8988T (cell line): ENCODE results near the gene FANCD2.
"Not testable (repeated sequence)": the region's sequence is repeated elsewhere in the genome, so short reads cannot be mapped to it uniquely, and the experiment has no call there.

Experiments used
- DNase-seq: peaks from one replicate; pipeline ENCODE4 v3.0.0; 2011

The FANCD2 gene

DNA sequence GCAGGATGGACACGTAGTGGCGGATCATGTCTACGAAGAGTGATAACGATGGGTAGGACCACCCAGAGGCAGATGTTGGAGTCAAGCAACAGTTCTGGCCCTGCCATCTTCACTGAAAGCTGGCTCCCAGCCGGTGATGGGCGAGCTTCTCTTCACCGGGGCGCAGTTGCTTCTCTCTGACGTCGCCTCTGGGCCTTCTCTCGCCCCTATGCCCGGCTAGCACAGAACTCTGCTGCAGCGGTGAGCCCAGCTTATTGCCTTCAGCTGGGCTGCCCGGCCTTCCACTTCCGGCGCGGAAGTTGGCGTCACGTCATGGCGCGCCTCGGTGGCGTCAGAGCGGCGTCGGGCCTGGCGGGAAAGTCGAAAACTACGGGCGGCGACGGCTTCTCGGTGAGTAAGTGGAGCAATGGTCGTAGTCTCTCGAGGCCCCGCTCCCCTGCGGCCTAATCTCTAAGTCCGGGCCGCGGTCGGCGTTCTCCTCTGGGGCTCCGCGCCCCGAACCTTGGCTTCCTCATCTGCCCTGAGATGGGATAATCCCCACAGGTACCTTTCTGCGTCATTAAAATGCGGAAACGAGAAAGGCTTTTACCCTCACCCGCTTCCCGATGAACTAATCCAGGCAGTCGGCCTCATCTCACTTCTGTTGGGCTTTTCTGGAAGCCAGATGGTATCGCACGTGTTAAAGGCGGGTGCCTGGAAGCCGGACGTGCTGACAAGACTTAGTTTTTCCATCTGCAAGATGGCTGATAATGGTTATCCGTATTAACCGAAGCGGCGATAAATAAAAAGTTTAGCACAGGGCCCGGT lies at the start of gene FANCD2:
Gene FANCD2, plus strand, starts transcription at position 354 of the 807 bp plus-strand sequence. CDS start 2,221 bp downstream, outside the sequence.
- DNase-seq = peak; percentile 57

DNA sequence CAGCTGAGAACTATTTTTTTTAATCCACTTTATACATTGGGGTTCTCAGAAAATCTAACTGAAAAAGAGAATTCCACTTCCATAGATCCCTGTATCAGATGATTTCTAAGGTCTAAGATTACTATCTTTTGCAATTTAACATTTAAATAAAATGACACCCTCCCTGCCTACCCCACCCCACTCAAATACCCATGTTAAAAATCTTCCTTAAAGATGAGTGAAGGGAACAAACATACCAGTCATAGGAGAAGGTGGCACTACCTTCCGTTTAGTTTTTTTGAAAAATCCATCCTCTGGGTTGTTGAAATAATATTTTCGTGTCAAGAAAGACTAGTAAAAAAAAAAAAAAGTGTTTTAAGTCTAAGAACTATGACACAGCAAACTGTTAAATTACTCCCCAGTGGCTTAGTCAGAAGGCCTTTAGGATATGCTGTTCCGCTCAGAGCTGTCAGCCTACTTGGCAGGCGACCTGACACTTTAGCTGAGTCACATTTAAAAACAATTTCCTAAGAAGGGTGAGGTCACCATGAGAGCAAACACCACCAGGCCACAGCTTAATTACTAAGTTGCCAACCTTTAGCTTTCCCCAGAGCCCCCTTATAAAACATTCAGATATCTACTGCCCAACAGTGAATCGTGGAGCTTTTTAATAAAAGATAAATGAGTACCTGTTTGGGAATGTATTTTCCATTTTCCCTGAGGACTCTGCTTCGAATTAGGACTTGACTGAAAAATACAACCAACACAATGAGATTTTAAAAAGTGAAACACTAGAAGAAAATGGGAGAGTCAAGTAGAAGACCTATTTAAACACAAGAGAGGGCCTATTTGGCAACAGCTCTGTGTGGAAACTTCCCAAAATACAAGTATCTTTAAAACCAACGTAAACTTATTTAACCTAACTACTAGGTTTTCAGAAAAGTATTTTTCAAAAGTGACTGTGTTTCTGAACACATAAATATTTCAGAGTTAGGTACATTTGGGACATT lies 49.2 kb upstream of the FANCD2 start:
- no peak for DNase-seq

DNA sequence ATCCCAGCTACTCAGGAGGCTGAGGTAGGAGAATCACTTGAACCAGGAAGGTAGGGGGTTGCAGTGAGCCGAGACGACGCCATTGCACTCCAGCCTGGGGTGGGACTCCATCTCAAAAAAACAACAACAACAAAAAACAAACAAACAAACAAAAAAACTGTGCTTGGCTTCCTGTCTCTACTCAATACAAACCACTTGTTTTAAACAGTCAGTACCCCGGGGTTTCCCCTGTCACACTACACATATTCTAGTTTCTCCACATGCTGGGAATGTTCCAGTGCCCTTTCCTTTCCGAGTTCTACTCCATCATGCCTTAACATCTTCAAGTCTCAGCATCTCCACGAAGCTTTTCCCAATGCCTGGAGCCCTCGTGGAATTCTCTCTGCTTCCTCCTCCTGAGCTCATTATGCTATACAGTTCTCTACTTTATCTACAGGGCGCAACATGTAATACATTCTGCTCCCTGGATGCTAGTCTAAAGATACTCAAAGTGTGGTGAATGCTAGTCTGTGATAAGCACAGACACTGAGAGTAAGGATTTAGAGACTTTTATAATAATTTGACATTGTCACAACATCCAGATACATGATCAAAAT lies 47.4 kb upstream of the FANCD2 start:
- no peak for DNase-seq

DNA sequence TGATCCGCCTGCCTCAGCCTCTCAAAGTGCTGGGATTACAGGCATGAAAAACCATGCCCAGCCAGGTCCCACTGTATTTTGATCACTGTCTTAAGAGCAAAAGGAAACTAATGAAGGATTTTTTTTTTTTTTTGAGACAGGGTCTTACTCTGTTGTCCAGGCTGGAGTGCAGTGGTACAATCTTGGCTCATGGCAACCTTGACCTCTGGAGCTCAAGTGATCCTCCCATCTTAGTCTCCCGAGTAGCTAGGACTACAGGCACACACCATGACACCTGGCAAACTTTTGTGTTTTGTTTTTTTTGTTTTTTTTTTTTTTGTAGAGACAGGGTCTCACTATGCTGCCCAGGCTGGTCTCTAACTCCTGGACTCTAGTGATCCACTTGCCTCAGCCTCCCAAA lies 46.0 kb upstream of the FANCD2 start:
- DNase-seq = no peak

DNA sequence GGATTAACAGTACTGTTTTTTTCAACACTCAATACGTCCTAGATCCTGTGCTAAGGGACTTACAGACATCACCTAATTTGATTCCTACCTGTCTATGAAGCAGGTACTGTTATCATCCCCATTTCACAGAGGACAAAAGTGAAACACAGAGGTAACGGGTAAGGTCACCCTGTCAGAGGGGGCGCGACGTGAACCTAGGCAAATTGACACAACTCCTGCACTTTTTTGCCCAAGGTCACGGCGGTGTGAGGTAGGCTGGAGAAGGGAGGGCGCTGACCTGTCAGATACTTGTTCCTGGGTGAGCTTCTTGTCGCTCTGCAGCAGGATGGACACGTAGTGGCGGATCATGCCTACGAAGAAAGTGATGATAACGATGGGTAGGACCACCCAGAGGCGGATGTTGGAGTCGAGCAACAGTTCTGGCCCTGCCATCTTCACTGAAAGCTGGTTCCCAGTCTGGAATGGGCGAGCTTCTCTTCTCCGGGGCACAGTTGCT lies 40.0 kb upstream of the FANCD2 start:
- no peak for DNase-seq

DNA sequence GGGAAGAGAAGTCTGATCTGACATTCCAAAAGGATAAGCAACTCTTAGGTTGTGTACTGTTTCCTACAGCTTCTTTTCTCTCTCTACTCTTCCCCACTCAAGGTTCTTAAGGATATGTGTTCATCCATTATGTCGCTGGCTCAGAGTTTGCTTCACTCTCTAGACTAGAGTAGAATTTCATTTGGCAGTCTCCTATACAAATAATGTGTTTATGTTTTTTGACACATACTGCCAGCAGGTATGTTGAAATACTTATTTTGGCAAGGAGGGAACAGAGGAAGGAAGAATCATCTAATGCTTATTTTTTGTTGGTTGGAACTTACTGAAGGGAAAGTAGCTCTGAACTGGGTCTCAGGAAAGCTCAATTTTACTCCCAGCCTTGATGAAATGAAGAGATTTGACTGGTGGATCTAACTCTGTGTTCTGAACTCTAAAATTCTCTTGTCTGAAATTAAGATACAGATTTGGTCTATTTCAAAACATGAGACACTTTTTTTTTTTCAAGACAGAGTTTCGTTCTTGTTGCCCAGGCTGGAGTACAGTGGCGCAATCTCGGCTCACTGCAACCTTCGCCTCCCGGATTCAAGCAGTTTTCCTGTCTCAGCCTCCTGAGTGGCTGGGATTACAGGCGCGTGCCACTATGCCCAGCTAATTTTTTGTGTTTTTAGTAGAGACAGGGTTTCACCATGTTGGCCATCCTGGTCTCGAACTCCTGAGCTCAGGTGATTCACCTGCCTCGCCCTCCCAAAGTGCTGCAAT lies 32.0 kb upstream of the FANCD2 start:
- DNase-seq = no peak

DNA sequence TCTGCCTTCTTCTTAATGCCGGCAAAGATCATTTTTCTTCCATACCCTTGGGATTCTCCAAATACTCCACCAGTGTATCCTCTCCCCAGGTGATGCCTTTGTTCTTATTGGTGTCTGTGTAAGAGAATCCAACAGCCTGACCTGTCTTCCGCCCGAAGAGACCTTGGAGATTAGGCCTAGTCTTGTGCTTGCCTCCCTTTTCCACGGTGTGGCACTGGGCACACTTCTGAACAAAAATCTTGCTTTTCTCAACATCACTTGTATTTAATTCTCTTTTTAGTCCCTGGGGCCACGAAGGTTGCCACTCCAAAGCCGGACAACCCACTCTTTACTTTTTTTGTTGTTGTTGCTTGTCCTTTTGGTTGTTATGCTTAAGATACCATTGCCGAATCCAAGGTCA lies 25.6 kb upstream of the FANCD2 start:
- no peak for DNase-seq

DNA sequence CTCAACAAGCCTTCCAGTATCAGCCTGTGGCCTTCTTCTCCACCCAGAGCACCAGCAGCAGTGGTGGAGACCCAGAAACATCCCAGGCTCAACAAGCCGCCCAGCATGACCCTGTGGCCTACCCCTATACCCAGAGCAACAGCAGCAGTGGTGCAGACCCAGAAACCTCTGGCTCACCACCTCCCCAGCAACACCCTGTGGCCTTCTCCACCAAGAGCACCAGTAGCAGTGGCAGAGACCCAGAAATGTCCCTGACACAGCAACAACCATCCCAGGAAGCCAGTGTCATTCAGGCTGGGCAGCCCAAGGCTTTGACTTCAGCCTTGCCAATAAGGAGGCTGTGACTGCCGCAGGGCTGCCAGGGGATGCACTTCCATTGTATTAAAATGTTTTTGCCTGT lies 23.3 kb upstream of the FANCD2 start:
- no peak for DNase-seq

DNA sequence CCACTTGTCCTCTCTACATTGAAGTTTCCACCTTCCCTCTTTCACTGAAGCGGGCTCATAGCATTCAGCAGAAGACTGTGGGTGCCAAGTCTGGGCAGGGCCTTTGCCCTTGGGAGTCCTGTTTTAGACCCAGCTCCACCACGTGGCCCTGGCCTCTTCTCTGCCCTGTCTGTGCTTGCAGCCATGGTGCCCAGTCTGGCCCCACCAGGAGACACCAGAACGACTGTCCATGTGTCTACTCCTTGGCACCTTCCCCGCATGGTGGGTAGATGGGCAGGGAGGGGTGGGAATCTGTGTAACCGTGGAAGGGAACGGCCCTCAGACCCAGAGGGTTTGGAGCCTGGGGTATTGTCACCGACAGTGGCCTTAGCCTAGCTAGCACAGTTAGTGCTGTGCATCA lies 21.7 kb upstream of the FANCD2 start:
- DNase-seq = no peak

DNA sequence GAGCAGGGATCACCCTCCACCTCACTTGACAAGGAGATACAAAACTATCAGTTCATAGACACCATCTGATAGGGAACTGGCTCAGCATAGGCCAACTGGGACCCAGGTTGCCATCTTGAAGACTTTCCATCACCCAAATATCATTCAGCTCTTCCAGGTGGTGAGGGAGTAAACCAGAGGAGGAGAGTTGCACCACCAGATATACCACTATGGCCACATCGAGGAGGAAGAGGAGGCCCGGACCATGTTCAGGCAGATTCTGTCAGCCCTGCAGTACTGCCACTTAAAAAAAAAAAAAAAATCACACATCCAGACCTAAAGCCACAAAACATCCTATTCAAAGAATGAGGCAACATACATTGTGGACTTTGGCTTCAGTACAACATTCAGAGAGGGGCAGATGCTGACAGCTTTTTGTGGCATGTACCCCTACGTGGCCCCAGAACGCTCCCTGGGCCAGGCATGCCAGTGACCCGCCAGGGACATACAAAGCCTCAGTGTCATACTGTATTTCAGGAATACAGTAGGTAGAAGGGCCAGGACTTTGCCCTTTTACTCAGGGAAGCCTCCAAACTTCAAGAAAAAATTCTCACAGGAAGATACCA lies 21.2 kb upstream of the FANCD2 start:
- DNase-seq = no peak

DNA sequence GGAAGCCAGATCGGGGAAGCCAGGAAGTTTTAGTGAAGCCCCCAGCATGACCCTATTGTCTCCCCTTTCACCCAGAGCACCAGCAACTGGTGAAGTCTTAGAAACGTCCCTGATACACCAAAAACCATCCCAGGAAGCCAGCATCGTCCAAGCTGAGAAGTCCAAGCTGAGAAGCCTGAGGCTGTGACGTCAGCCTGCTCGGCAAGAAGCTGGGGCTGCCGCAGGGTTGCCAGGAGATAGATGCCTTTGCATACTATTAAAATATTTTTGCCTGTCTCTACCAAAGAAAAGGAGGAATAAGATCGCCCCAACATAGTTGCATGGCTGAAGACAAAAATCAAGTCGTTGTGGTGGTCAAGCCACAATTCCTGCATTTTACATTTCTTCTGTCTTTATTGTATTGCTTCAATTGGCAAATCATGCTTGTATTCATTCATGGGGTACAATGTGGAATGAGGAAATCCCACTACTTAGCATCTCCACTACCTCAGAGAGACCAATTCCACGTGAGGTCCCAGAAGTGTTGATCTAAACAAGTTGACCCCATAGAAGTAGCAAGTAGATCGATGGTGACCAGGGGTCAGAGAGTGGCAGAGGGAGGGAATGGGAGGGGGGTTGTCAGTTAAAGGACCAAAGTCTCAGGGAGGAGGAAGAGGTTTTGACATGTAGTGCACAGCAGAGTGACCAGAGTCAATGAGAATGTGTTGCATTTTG lies 20.0 kb upstream of the FANCD2 start:
- DNase-seq = no peak

DNA sequence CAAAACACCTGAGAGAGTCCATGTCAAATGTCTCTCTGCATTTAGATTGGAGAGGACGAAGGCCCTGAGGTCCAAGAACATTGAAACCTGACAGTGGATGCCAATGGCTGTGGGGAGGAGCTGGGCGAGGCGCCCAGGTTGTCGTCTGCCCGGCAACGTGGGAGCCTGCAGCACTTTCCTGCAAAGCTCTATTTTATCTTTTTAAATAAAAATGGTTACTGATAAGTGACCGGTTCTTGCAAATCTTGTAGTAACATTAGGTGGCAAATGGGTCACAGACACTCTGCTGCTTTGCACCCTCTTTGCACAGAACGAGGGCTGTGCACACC lies 19.5 kb upstream of the FANCD2 start:
- DNase-seq = no peak

DNA sequence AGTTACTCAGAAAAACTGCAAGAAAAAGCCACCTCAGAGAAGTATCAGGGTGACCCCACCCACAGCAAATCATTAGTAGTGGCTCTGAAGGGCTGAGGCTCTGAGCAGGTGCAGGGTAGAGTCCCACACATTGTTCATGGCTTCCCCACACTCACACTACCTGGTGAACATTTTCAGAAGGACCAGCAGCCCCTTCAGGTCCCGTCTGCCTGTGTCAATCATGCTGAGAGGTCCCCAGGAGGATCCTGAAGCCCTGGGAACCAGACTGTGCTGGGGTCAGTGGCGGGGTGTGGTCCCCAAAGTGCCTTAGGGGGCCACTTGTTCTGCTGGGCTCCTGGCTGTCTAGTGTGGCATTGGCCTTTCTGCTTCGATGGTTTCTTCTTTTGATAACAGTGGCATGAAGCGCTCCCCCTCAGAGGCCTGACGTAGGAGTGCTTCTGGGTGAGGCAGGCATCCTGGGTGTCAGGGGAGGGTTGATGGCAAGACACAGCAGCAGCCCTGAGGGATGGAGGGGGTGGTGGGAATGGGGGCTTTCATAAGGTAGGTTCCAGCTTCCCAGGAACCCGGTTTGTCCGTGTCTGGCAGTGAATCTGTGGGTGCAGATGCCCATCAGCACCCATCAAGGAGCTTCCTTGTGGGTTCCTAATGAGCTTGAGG lies 19.0 kb upstream of the FANCD2 start:
- no peak for DNase-seq

DNA sequence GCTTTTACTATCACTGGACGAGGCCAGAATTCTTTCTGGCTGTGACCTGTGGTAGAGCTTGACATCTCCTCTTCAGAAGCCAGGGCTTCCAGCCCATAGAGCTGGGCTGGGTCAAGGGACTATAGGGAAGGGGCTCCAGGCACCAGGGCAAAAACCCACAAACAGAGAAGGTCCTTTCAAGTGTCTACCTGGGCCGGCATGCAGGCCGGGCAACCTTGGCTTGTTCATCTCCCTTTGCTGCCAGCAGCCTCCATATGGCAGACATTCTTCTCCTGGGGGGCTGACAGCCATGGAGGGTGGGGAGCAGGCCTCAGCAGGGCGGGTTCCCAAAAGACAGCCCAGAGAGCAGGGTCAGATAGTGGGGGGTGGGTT lies 18.0 kb upstream of the FANCD2 start:
- DNase-seq = not testable (repeated sequence)

DNA sequence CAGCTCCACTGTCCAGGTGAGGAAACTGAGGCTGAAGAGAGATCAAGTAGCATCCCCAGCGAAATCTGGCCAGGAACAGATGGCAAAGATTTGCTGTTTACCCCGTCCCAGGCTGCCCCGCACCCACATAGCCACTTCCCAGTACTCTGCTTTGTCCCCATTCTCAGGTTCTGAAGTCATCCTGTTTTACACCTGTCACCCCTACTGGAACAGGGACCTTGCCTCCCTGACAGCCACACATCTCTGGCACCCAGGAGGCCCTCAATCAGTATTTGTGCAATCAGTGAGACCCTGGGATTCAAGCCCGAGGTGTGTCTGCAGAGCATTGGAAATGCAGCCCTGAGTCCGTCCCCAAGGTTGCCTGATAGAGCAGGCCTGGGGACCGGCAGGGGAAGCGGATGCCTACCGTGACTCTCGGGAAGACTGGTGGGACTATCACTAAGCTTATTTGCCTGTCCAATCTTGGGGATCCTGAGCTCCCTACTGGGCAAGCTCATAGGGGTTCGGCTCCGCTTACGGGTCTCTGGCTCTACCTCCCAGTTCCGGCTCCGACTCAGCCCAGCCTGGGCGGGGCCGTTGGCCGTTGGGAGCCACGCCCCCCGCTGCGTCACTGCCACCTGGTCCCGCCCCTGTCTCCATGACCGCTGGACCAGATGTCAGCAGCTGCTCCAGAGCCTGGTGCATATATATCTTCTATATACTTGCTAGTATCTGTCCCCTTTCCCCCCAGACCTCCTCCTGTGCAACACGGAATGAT lies 17.5 kb upstream of the FANCD2 start:
- DNase-seq = peak; percentile 51

DNA sequence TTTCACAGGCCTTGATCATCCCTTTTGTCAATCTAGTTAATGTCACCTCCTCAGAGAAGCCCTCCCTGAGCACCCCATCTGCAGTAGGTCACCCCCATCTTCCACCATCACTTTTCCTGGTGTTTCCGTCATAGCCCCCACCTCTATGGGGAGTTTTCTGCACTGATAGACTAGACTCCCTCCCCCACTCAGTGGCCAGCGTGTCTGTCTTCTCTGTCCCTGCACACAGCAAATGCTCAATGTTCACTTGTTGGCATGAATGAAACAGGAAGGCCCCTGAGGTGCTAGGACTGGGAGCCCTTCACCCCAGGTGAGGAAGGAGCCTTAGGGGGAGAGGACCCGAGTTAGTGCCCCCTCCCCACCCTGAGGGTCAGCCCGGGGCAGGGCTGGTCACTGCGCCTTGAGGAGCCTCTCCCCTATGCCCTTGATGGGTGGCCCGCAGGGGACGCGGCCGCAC lies 15.8 kb upstream of the FANCD2 start:
- DNase-seq = no peak

DNA sequence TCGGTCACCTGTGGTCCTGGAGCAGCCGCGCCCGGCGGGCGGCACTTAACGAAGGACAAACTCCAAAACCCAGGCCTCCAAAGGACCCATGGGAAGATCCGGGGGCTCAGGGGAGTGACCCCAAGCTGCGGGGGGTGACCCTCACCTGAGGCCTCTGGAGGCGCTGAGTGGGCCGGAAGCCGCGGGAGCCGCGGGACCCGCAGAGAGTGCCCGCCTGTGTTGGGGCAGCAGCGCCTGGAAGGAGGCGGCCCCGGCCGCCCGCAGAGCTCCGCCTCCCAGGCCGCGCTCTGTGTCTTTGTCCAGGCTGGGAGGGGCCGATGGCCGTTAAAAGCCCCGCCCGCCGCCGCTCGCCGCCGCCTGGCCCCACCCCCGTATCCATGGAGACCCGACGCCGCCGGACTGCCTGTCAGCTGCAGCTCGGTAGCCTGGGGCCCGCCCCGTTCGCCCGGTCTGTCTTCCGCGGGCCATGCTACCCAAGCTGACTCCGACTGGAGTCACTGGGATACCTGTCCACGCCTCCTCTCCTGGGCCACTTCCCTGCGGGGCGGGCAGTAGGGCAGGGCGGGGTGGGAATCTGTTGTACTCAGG lies 15.3 kb upstream of the FANCD2 start:
- peak; percentile 84 for DNase-seq

DNA sequence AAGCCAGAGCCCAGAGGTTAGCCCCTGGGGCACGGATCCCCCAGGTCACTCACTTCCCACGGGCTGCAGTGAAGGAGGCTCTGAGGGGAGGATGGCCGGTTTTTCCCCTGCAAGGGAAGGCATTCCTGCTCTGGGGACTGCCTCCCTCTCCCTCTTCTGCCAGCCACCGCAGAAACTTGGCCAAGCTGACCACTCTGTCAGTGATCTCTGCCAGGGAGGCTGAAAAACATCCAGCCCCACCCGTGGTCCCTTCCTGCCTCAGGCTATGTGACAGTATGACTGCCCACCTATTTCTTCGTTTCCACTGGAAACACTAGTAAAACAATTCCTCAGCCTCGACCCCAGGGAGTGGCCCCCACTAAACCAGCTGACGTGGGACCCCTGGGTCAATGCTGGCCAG lies 14.6 kb upstream of the FANCD2 start:
- DNase-seq = no peak

DNA sequence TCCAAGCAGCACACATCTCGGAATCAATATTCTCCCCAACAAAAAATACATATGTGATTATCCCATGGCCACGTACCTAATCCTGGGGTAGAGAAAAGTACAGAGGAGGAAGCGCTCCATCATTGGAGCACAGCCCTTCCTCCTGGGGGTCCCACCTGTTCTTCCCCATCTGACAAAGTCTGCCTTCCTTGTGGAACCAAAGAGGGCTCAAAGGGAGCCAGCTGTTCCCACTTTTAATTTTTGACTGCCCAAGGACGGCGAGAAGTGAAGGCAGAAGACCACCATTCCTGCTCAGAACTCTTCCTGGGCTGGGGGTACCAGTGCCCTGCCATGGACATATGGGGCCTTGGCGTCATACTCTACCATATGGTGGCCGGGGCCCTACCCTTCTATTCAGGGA lies 14.1 kb upstream of the FANCD2 start:
- no peak for DNase-seq

DNA sequence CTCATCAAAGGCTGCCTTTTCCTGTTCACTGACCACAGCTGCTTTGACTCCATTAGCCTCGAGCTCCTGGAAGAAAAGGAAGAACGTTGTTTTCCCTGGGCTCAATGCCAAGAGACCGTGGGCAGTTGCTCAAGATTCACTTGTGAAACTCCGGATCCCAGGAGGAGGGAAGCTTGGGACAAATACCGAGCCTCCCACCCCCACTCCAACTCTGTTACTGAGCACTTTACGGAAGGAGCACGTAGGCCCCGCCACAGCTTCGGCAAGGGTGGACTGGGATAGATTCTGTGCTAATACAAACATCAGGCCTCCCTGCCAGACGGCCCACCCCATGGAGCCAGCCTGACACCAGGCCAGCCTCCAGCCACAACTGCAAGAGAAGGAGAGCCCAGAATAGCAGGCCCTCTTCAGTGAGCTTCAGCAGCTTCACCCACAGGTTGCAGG lies 10.8 kb upstream of the FANCD2 start:
- DNase-seq = no peak
